SH-SY5Y (cell line): Measurements from ENCODE around the gene TYW1.

Experiments used
- GATA2 ChIP-seq: IDR thresholded peaks from 2 replicates; pipeline ENCODE4 v1.6.1; 2011; ENCODE audit warnings: mild to moderate bottlenecking, low read depth, low read length
- GATA3 ChIP-seq: IDR thresholded peaks from 2 replicates; pipeline ENCODE4 v1.6.1; 2011; ENCODE audit warnings: low read depth, mild to moderate bottlenecking, low read length, moderate library complexity

GRCh38 chr7:66953044-66953427 lies 43.6 kb upstream of the TYW1 start:
- no peak for TF ChIP-seq GATA3
- TF ChIP-seq GATA2, result no peak
